Adipocyte (in vitro differentiated cells): ENCODE results near the gene GDF3.
"Not testable (repeated sequence)": the region's sequence is repeated elsewhere in the genome, so short reads cannot be mapped to it uniquely, and the experiment has no call there.

Experiments used
- DNase-seq: peaks from one replicate; pipeline ENCODE4 v3.0.0-alpha.2; 2015; ENCODE audit warnings: low read depth
- H3K27me3 ChIP-seq: replicated peaks from 2 replicates; pipeline ENCODE4 v1.7.0; 2013; ENCODE audit warnings: mild to moderate bottlenecking, low read length, moderate library complexity; ENCODE audit not compliant: control insufficient read depth, insufficient read depth
- H3K36me3 ChIP-seq: 2 replicates; pipeline ENCODE4 v1.7.0; 2013; ENCODE audit warnings: low read length, mild to moderate bottlenecking, moderate library complexity; ENCODE audit not compliant: control insufficient read depth, insufficient read depth, severe bottlenecking
- H3K4me1 ChIP-seq: 2 replicates; pipeline ENCODE4 v1.7.0; 2013; ENCODE audit warnings: mild to moderate bottlenecking, low read length, moderate library complexity; ENCODE audit not compliant: control insufficient read depth, insufficient read depth
- H3K4me3 ChIP-seq: 2 replicates; pipeline ENCODE4 v1.7.0; 2013; ENCODE audit warnings: mild to moderate bottlenecking, low read length, moderate library complexity
- H3K9ac ChIP-seq: 2 replicates; pipeline ENCODE4 v1.7.0; 2013; ENCODE audit warnings: mild to moderate bottlenecking, low read length, moderate library complexity
- H3K9me3 ChIP-seq: 2 replicates; pipeline ENCODE4 v1.7.0; 2013; ENCODE audit warnings: mild to moderate bottlenecking, low read length, moderate library complexity; ENCODE audit not compliant: control insufficient read depth

The GDF3 gene

GRCh38 chr12:7666595-7666994 lies 29.0 kb downstream of the GDF3 start:
- Histone ChIP-seq H3K9me3 (no peaks in the 10 kb centered on the region), H3K4me1 (no peaks in the 10 kb centered on the region), H3K27me3 (peaks cover 4% of the 10 kb centered on the region), H3K9ac (no peak overlapping the region), H3K36me3 (no peaks in the 10 kb centered on the region), H3K4me3 (no peak overlapping the region)
- DNase-seq = no peak

DNA sequence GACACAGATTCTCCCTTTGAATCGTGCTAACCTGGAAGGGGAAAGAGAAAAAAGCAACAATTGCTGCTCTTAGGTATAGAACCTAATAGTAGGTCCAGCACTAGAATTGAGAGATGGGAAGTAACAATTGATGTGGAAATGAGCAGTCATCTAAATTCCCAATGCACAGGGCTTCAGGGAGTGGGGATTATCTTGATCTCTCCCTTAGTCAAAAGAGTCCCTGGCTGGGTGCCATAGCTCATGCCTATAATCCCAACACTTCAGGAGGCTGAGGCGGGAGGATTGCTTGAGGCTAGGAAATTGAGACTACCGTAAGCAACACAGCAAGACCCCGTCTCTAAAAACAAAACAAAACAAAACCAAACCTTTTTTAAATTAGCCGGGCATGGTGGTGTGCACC lies 33.8 kb downstream of the GDF3 start:
- DNase-seq = no peak
- Histone ChIP-seq H3K27me3 (peaks cover 4% of the 10 kb centered on the region), H3K36me3 (no peaks in the 10 kb centered on the region), H3K9ac (no peak overlapping the region), H3K4me1 (no peaks in the 10 kb centered on the region), H3K9me3 (no peaks in the 10 kb centered on the region), H3K4me3 (no peak overlapping the region)

- no peak overlapping the region for H3K4me3 ChIP-seq
- H3K27me3 ChIP-seq = peaks cover 6% of the 10 kb centered on the region
- H3K9ac ChIP-seq = no peak overlapping the region
- no peak for DNase-seq
- no peaks in the 10 kb centered on the region for H3K4me1 ChIP-seq
- H3K36me3 ChIP-seq = no peaks in the 10 kb centered on the region
- no peaks in the 10 kb centered on the region for H3K9me3 ChIP-seq
Measured at GRCh38 chr12:7656121-7656520, 39.5 kb downstream of the GDF3 start.

GRCh38 chr12:7650091-7650490 lies 45.5 kb downstream of the GDF3 start:
- H3K36me3 ChIP-seq = no peaks in the 10 kb centered on the region
- no peaks in the 10 kb centered on the region for H3K9me3 ChIP-seq
- no peak overlapping the region for H3K4me3 ChIP-seq
- no peak for DNase-seq
- peaks cover 12% of the 10 kb centered on the region for H3K27me3 ChIP-seq
- H3K4me1 ChIP-seq = no peaks in the 10 kb centered on the region
- H3K9ac ChIP-seq = no peak overlapping the region

DNA sequence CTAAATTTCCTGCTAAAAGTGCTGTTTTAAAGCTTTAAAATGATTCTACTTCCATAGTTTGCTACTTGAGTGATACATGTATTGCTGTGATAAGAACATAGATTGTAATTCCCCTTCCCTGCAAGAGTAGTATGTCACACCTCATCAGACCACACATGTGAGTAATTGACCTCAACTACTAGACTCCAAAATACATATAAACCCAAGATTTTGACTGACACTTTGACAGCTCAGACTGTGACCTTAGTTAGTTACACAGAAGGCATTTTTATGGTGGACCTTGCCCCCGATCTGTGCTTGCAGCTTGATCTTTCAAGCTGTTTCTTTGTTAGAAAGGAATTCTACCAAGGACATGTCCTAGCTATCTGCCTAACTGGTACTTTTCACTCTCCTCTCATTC lies 48.5 kb downstream of the GDF3 start:
- no peaks in the 10 kb centered on the region for H3K4me1 ChIP-seq
- DNase-seq = no peak
- peaks cover 6% of the 10 kb centered on the region for H3K27me3 ChIP-seq
- no peaks in the 10 kb centered on the region for H3K36me3 ChIP-seq
- no peak overlapping the region for H3K9ac ChIP-seq
- H3K9me3 ChIP-seq = no peaks in the 10 kb centered on the region
- no peak overlapping the region for H3K4me3 ChIP-seq

- H3K4me3 ChIP-seq = no peak overlapping the region
- H3K27me3 ChIP-seq = peaks cover 9% of the 10 kb centered on the region
- H3K9me3 ChIP-seq = no peaks in the 10 kb centered on the region
- no peaks in the 10 kb centered on the region for H3K36me3 ChIP-seq
- no peak overlapping the region for H3K9ac ChIP-seq
- no peak for DNase-seq
- no peaks in the 10 kb centered on the region for H3K4me1 ChIP-seq
Measured at GRCh38 chr12:7646178-7646475, 49.4 kb downstream of the GDF3 start.

GRCh38 chr12:7645395-7646177 lies 50.0 kb downstream of the GDF3 start:
- no peak overlapping the region for H3K4me3 ChIP-seq
- H3K4me1 ChIP-seq = no peaks in the 10 kb centered on the region
- no peaks in the 10 kb centered on the region for H3K9me3 ChIP-seq
- peak; percentile 84 for DNase-seq
- no peaks in the 10 kb centered on the region for H3K36me3 ChIP-seq
- H3K27me3 ChIP-seq = peaks cover 14% of the 10 kb centered on the region
- no peak overlapping the region for H3K9ac ChIP-seq

DNA sequence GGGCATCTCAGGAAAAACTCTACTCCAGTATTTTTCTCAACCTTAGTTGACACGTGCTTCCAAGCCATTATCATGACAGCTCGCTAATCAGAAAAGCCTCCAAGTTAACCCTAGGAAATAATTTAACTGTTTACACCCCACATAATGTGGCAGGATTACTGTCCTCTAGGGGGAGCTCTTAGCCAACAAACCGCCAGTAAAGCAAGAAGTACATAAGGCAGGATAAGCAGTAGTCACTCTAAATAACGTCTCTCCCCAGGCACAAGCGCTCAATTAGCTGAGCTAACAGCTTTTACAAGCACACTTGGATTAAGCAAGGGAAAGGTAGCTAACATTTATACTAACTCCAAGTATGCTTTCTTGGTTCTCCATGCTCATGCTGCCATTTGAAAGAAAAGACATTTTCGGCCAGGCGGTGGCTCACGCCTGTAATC lies 52.7 kb downstream of the GDF3 start:
- peak; percentile 18 for DNase-seq
- Histone ChIP-seq H3K4me3 (no peak overlapping the region), H3K36me3 (no peaks in the 10 kb centered on the region), H3K27me3 (peaks cover 17% of the 10 kb centered on the region), H3K9me3 (no peaks in the 10 kb centered on the region), H3K9ac (no peak overlapping the region), H3K4me1 (peaks cover 4% of the 10 kb centered on the region)

DNA sequence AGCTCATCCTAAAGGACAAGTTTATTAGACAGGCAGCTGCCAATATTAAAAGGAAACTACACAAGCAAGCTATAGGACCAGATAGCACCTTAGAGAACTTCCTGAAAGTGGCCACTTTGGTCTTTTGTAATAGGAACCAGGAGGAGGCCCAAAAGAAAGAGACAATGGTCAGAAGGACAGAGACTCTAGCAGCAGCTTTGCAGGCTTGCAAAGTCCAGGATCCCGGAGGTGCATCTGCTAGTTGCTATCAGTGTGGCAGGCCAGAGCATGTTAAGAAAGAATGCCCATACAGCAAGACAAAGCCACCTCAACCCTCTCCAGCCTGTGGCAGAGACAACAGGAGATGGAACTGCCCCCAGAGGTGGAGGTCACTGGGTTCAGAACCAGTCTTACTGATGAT lies 53.3 kb downstream of the GDF3 start:
- no peaks in the 10 kb centered on the region for H3K36me3 ChIP-seq
- peaks cover 20% of the 10 kb centered on the region for H3K27me3 ChIP-seq
- no peaks in the 10 kb centered on the region for H3K9me3 ChIP-seq
- H3K9ac ChIP-seq = no peak overlapping the region
- no peak for DNase-seq
- H3K4me3 ChIP-seq = no peak overlapping the region
- peaks cover 4% of the 10 kb centered on the region for H3K4me1 ChIP-seq

- H3K9ac ChIP-seq, DNase-seq, H3K4me1 ChIP-seq, H3K9me3 ChIP-seq, H3K36me3 ChIP-seq, H3K4me3 ChIP-seq: not testable (repeated sequence)
- H3K27me3 ChIP-seq = peaks cover 14% of the 10 kb centered on the region
Measured at GRCh38 chr12:7640123-7640995, 55.2 kb downstream of the GDF3 start.
